SK-N-SH (cell line): ENCODE results near the gene ACOXL. TPM values are rescaled to one million over a fixed set of nuclear protein-coding genes. Genes with fewer than 3 reads are reported as not detected.

ENCODE experiments used
- CTCF ChIA-PET: fragments of 300-600, 350-600 bp; formaldehyde crosslinking; extraction: SDS; loops from one replicate; lab custom pipeline; 2021; lab: Yijun Ruan, JAX
- POLR2A ChIA-PET: fragments of 350-600 bp; sonication (Branson Sonifier 250); formaldehyde crosslinking; extraction: SDS; loops from one replicate; lab custom pipeline; 2020; ENCODE audit warnings: antibody characterized with exemption, inconsistent platforms; lab: Yijun Ruan, JAX
- DNase-seq: peaks from one replicate; pipeline ENCODE4 v3.0.0; 2012
- H2AFZ ChIP-seq: fragments of 200-600 bp; sonication (generic); 2 replicates; pipeline ENCODE4 v1.8.1; 2016; ENCODE audit warnings: antibody characterized with exemption, mild to moderate bottlenecking, low read depth
- H3F3A ChIP-seq: fragments of 200-600 bp; sonication (generic); replicated peaks from 2 replicates; pipeline ENCODE3; 2016; ENCODE audit warnings: antibody characterized with exemption, mild to moderate bottlenecking; ENCODE audit not compliant: insufficient read depth
- H3K27ac ChIP-seq, 2 experiments: fragments of 200-500 bp in 1 of 2; fragments of 200-600 bp in 1 of 2; sonication (Bioruptor generic) in 1 of 2; sonication (generic), shearing (Covaris generic) in 1 of 2; 2 replicates each; pipeline versions ENCODE4 v1.5.1 to v1.6.1; 2014 to 2016; ENCODE audit warnings: low read depth in 2 of 2, inconsistent platforms in 1 of 2, low read length in 1 of 2, mild to moderate bottlenecking in 1 of 2, mixed read lengths in 1 of 2
- H3K27me3 ChIP-seq: fragments of 200-600 bp; sonication (generic), shearing (Covaris generic); 2 replicates; pipeline ENCODE4 v1.6.1; 2016; ENCODE audit warnings: mixed run types; ENCODE audit not compliant: insufficient read depth
- H3K36me3 ChIP-seq, 2 experiments: fragments of 200-500 bp in 1 of 2; fragments of 200-600 bp in 1 of 2; sonication (Bioruptor generic) in 1 of 2; sonication (generic) in 1 of 2; replicated peaks in 1 of 2; 2 replicates each; pipeline versions ENCODE3 to v1.5.1; 2014 to 2016; ENCODE audit warnings: low read length in 1 of 2, mild to moderate bottlenecking in 1 of 2; ENCODE audit not compliant: insufficient read depth in 2 of 2, control insufficient read depth in 1 of 2
- H3K4me1 ChIP-seq, 2 experiments: fragments of 200-500 bp in 1 of 2; fragments of 200-600 bp in 1 of 2; sonication (Bioruptor generic) in 1 of 2; sonication (generic), shearing (Covaris generic) in 1 of 2; 2 replicates each; pipeline versions ENCODE4 v1.5.1 to v1.6.1; 2014 to 2016; ENCODE audit warnings: low read depth in 1 of 2, low read length in 1 of 2, mixed run types in 1 of 2; ENCODE audit not compliant: insufficient read depth in 2 of 2, control insufficient read depth in 1 of 2
- H3K4me2 ChIP-seq: fragments of 200-600 bp; sonication (generic), shearing (Covaris generic); 2 replicates; pipeline ENCODE4 v1.6.1; 2017; ENCODE audit warnings: mixed run types
- H3K4me3 ChIP-seq, 2 experiments: fragments of 200-500 bp in 1 of 2; fragments of 200-600 bp in 1 of 2; sonication (Bioruptor generic) in 1 of 2; sonication (generic), shearing (Covaris generic) in 1 of 2; 2 replicates each; pipeline versions ENCODE4 v1.5.1 to v1.8.1; 2014 to 2016; ENCODE audit warnings: low read depth in 2 of 2, inconsistent platforms in 1 of 2, low read length in 1 of 2, mild to moderate bottlenecking in 1 of 2, mixed read lengths in 1 of 2, moderate library complexity in 1 of 2
- H3K79me2 ChIP-seq: fragments of 200-600 bp; sonication (generic); 2 replicates; pipeline ENCODE4 v1.8.1; 2017; ENCODE audit warnings: mild to moderate bottlenecking; ENCODE audit not compliant: insufficient read depth
- H3K9ac ChIP-seq: fragments of 200-600 bp; sonication (generic); 2 replicates; pipeline ENCODE4 v1.6.1; 2017; ENCODE audit warnings: mixed run types
- H3K9me2 ChIP-seq: fragments of 200-600 bp; sonication (generic); 2 replicates; pipeline ENCODE4 v1.6.1; 2017; ENCODE audit warnings: mixed run types
- H3K9me3 ChIP-seq: fragments of 200-600 bp; sonication (generic); 2 replicates; pipeline ENCODE4 v1.6.1; 2017; ENCODE audit warnings: mixed run types, mild to moderate bottlenecking, moderate library complexity
- H4K20me1 ChIP-seq: fragments of 200-600 bp; sonication (generic); 2 replicates; pipeline ENCODE4 v1.6.1; 2017; ENCODE audit warnings: mild to moderate bottlenecking, mixed run types; ENCODE audit not compliant: insufficient read depth
- CHD2 ChIP-seq: fragments of 150-350 bp; IDR thresholded peaks from 2 replicates; pipeline ENCODE4 v1.6.1; 2018; ENCODE audit warnings: low read length; ENCODE audit not compliant: partially characterized antibody
- CTCF ChIP-seq: fragments of 200-600 bp; sonication (generic); IDR thresholded peaks from 2 replicates; pipeline ENCODE4 v1.6.1; 2017; ENCODE audit warnings: antibody characterized with exemption, mild to moderate bottlenecking, moderate library complexity
- FOSL2 ChIP-seq: IDR thresholded peaks from 2 replicates; pipeline ENCODE4 v1.4.0; 2012; ENCODE audit warnings: low read depth, mild to moderate bottlenecking, moderate library complexity, borderline replicate concordance
- FOXJ3 ChIP-seq: sonication (generic); formaldehyde crosslinking; IDR thresholded peaks from 2 replicates; pipeline ENCODE4 v1.5.1; 2020; ENCODE audit warnings: mild to moderate bottlenecking, missing genetic modification reagents
- FOXM1 ChIP-seq: IDR thresholded peaks from 2 replicates; pipeline ENCODE4 v1.4.0; 2012; ENCODE audit warnings: low read depth, mild to moderate bottlenecking
- JUND ChIP-seq: IDR thresholded peaks from 2 replicates; pipeline ENCODE4 v1.4.0; 2012
- MEF2A ChIP-seq: IDR thresholded peaks from 2 replicates; pipeline ENCODE4 v1.4.0; 2012; ENCODE audit warnings: low read depth, borderline replicate concordance
- MXI1 ChIP-seq: IDR thresholded peaks from 2 replicates; pipeline ENCODE4 v1.6.1; 2012; ENCODE audit warnings: mild to moderate bottlenecking, low read depth, low read length, improper control_type of control experiment
- PBX3 ChIP-seq: IDR thresholded peaks from 2 replicates; pipeline ENCODE4; 2012
- RCOR1 ChIP-seq: fragments of 150-350 bp; IDR thresholded peaks from 2 replicates; pipeline ENCODE4 v1.6.1; 2017; ENCODE audit warnings: antibody characterized with exemption, low read length
- RXRA ChIP-seq: IDR thresholded peaks from 2 replicates; pipeline ENCODE4 v1.4.0; 2012; ENCODE audit warnings: low read depth, mild to moderate bottlenecking, borderline replicate concordance
- ZBTB33 ChIP-seq: IDR thresholded peaks from 2 replicates; pipeline ENCODE4 v1.4.0; 2012; ENCODE audit warnings: low read depth, borderline replicate concordance
- WGBS: methylation state at CpG from one replicate; pipeline ENCODE4 v1.1.6; 2017; ENCODE audit warnings: low lambda C conversion rate; 5-methylcytosine and 5-hydroxymethylcytosine counted together
- polyA plus RNA-seq, 3 experiments: library from polyadenylated mRNA; depleted of rRNA; stranded (reverse); fragments of >200 nt; gene quantifications; 2 replicates each; pipeline ENCODE4 v1.2.3, GENCODE V29; 2012
- TF ChIP-seq, protein P1 (sequence below): IDR thresholded peaks from 2 replicates; pipeline ENCODE4 v1.4.0; 2012; ENCODE audit warnings: low read depth
- TF ChIP-seq, protein P2 (sequence below): IDR thresholded peaks from 2 replicates; pipeline ENCODE4 v1.4.0; 2012; ENCODE audit warnings: low read depth, borderline replicate concordance

The ACOXL gene
- polyA plus RNA-seq, 1 of the 3 experiments (the other 2 are of a cell fraction): not detected

GRCh38 chr2:111149882-111150455, 417.6 kb downstream of the ACOXL start:
- H2AFZ ChIP-seq: no peak overlapping the region
- 97% methylated on average over 7 of the region's 7 CpGs for WGBS
- H3K27me3 ChIP-seq: no peaks in the 10 kb centered on the region
- H3K4me2 ChIP-seq: no peak overlapping the region
- H3K9me3 ChIP-seq: no peaks in the 10 kb centered on the region
- peaks cover 4 to 33% of the 10 kb centered on the region in 2 experiments for H3K36me3 ChIP-seq
- no peak overlapping the region for H3K9ac ChIP-seq
- H3K4me3 ChIP-seq: no peak overlapping the region
- H3F3A ChIP-seq: peaks cover 3% of the 10 kb centered on the region
- H3K4me1 ChIP-seq: peaks cover 0 to 37% of the 10 kb centered on the region in 2 experiments; a peak in 2 of 4 replicates
- H4K20me1 ChIP-seq: no peaks in the 10 kb centered on the region
- ChIA-PET CTCF (interaction anchor here (1.1 kb wide), 2 partner anchors 10 to 33 kb away, joined by 3 to 4 read pairs; no protein-coding TSS in a partner anchor), POLR2A (no interaction called here)
- TF ChIP-seq CHD2: no peak
- no peak for TF ChIP-seq RCOR1
- TF ChIP-seq CTCF: peak; percentile 42
- H3K27ac ChIP-seq: no peak overlapping the region; a peak in 1 of 4 replicates
- no peak for DNase-seq
- no peaks in the 10 kb centered on the region for H3K79me2 ChIP-seq
- no peaks in the 10 kb centered on the region for H3K9me2 ChIP-seq

DNA sequence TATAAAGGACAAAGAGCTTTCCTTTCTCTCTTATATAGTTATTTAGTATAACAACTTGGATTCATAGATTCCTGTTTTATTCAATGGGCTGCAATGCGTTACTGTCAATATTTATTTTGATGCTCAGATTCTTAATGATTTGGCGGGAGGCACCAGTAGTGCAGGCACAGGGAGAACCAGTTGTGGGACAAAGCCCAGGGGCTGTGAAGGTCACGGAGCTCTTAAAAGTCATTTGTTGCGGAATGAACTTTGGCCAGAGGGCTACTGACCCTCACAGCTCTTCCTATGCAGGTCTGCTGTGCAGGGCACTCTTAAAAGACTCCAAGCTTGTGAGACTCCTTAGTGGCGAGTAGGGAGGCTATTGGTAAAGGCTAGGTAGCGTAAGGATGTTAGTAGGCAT, 422.4 kb downstream of the ACOXL start:
- no peak overlapping the region for H3K4me2 ChIP-seq
- H3F3A ChIP-seq: no peaks in the 10 kb centered on the region
- 92% methylated on average over 6 of the region's 6 CpGs for WGBS
- no peaks in the 10 kb centered on the region for H3K9me3 ChIP-seq
- no peak overlapping the region for H3K9ac ChIP-seq
- peaks cover 4 to 43% of the 10 kb centered on the region in 2 experiments for H3K36me3 ChIP-seq
- H4K20me1 ChIP-seq: no peaks in the 10 kb centered on the region
- no peak overlapping the region for H3K4me3 ChIP-seq
- no peaks in the 10 kb centered on the region for H3K9me2 ChIP-seq
- CTCF ChIA-PET: no interaction called here
- peaks cover 9 to 29% of the 10 kb centered on the region in 2 experiments; a peak in 3 of 4 replicates for H3K4me1 ChIP-seq
- TF ChIP-seq RCOR1 (no peak), FOXJ3 (CRISPR knock-in tag) (no peak), MEF2A (no peak)
- TF ChIP-seq, all 33 proteins: peak for 0
- H3K79me2 ChIP-seq: no peaks in the 10 kb centered on the region
- H3K27ac ChIP-seq: no peak overlapping the region; a peak in 1 of 4 replicates
- POLR2A ChIA-PET: no interaction called here
- no peak for DNase-seq
- H3K27me3 ChIP-seq: no peaks in the 10 kb centered on the region
- H2AFZ ChIP-seq: no peak overlapping the region

DNA sequence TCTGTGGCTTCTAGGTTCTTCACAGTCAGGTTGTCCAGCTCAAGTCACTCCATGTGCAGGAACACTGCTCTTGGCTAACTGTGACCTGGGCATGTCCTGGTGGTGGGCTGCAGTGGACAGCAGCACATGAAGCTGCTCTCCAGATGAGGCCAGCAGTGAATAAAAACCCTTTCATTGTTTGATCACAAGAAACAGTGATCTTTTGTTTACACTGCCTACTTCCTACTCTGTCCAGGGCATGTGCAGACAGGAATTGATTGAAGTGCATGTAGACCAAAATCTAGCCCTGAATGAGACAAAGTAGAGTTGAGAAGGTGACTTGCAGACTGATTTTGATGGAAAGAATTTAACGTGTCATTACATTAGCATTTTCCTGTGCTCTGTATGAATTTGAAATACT, 423.2 kb downstream of the ACOXL start:
- no peak overlapping the region for H3K9ac ChIP-seq
- H3K9me3 ChIP-seq: no peaks in the 10 kb centered on the region
- H3K27me3 ChIP-seq: no peaks in the 10 kb centered on the region
- no peak for DNase-seq
- H3K36me3 ChIP-seq: peaks cover 4 to 43% of the 10 kb centered on the region in 2 experiments
- H3K9me2 ChIP-seq: no peaks in the 10 kb centered on the region
- H3K4me2 ChIP-seq: no peak overlapping the region
- peaks cover 17 to 35% of the 10 kb centered on the region in 2 experiments for H3K4me1 ChIP-seq
- H3F3A ChIP-seq: peaks cover 4% of the 10 kb centered on the region
- H3K79me2 ChIP-seq: no peaks in the 10 kb centered on the region
- WGBS: 91% methylated on average over 1 of the region's 1 CpG
- ChIA-PET CTCF (no interaction called here), POLR2A (no interaction called here)
- no peak overlapping the region; a peak in 2 of 4 replicates for H3K27ac ChIP-seq
- H4K20me1 ChIP-seq: peaks cover 6% of the 10 kb centered on the region; the same call in 1 of the 2 replicates
- H2AFZ ChIP-seq: no peak overlapping the region
- H3K4me3 ChIP-seq: no peak overlapping the region
- TF ChIP-seq FOSL2: no peak
- no peak for TF ChIP-seq RXRA
- TF ChIP-seq, protein P1, sequence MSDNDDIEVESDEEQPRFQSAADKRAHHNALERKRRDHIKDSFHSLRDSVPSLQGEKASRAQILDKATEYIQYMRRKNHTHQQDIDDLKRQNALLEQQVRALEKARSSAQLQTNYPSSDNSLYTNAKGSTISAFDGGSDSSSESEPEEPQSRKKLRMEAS: no peak
- TF ChIP-seq, protein P2, sequence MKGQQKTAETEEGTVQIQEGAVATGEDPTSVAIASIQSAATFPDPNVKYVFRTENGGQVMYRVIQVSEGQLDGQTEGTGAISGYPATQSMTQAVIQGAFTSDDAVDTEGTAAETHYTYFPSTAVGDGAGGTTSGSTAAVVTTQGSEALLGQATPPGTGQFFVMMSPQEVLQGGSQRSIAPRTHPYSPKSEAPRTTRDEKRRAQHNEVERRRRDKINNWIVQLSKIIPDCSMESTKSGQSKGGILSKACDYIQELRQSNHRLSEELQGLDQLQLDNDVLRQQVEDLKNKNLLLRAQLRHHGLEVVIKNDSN: no peak
- TF ChIP-seq FOXJ3 (CRISPR knock-in tag): no peak
- no peak for TF ChIP-seq MXI1
- TF ChIP-seq FOXM1: no peak
- TF ChIP-seq JUND: no peak
- TF ChIP-seq PBX3: no peak
- TF ChIP-seq ZBTB33: no peak
